GM19328 (cell line): Measurements from ENCODE around the gene AIG1.
"Not testable (repeated sequence)": the region's sequence is repeated elsewhere in the genome, so short reads cannot be mapped to it uniquely, and the experiment has no call there.

Experiments used
- ATAC-seq: cut with Tn5 transposase; IDR thresholded peaks from one replicate; pipeline ENCODE4 v1.9.1; 2021; ENCODE audit warnings: mild to moderate bottlenecking, moderate library complexity; ENCODE audit not compliant: unreplicated experiment

AIG1 gene

GRCh38 chr6:143307760-143308159, 247.1 kb downstream of the AIG1 start:
- not testable (repeated sequence) for ATAC-seq

- ATAC-seq: no peak
These were observed 252.5 kb downstream of the AIG1 start for GRCh38 chr6:143313163-143313562.

- no peak for ATAC-seq
These were observed 260.9 kb downstream of the AIG1 start for GRCh38 chr6:143321491-143322086.

- ATAC-seq: no peak
These were observed 261.7 kb downstream of the AIG1 start for GRCh38 chr6:143322386-143322785.

GRCh38 chr6:143323729-143324470, 263.2 kb downstream of the AIG1 start:
- ATAC-seq: no peak

GRCh38 chr6:143325379-143326140, 264.9 kb downstream of the AIG1 start:
- ATAC-seq: no peak

GRCh38 chr6:143328876-143329275, 268.2 kb downstream of the AIG1 start:
- ATAC-seq: no peak

GRCh38 chr6:143329323-143329722, 268.6 kb downstream of the AIG1 start:
- ATAC-seq: no peak

GRCh38 chr6:143331362-143331761, 270.7 kb downstream of the AIG1 start:
- ATAC-seq: no peak

GRCh38 chr6:143332153-143332845, 271.6 kb downstream of the AIG1 start:
- ATAC-seq: no peak

- no peak for ATAC-seq
These were observed 272.4 kb downstream of the AIG1 start for GRCh38 chr6:143333081-143333480.

GRCh38 chr6:143333749-143334520, 273.2 kb downstream of the AIG1 start:
- ATAC-seq: no peak

GRCh38 chr6:143335865-143336264, 275.2 kb downstream of the AIG1 start:
- no peak for ATAC-seq

- no peak for ATAC-seq
These were observed 275.9 kb downstream of the AIG1 start for GRCh38 chr6:143336446-143337152.

GRCh38 chr6:143337201-143337949, 276.7 kb downstream of the AIG1 start:
- ATAC-seq: no peak

GRCh38 chr6:143339223-143339622, 278.5 kb downstream of the AIG1 start:
- no peak for ATAC-seq

- ATAC-seq: not testable (repeated sequence)
These were observed 284.8 kb downstream of the AIG1 start for GRCh38 chr6:143345477-143345876.

- ATAC-seq: no peak
These were observed 285.3 kb downstream of the AIG1 start for GRCh38 chr6:143346004-143346403.

GRCh38 chr6:143348531-143348930, 287.8 kb downstream of the AIG1 start:
- ATAC-seq: no peak
